Stimulated activated naive B cell treated with anti-CD40 and anti-IgM and Interleukin-4, amounts not matched to agents 10 μg/mL and 1 μg/mL and 100 μg/mL, for 72 hours (primary cell): ENCODE measurements around the gene UBE3B.

Experiments
- ATAC-seq, 2 donors: fragments of 150-1000 bp; cut with Tn5 transposase; replicated peaks; 2 replicates each; pipeline ENCODE4 v1.10.0; 2021; ENCODE audit warnings: moderate library complexity in 1 of 2
- DNase-seq: peaks from one replicate; pipeline ENCODE4 v3.0.0; 2021
- H3K27ac Mint-ChIP-seq: one replicate; pipeline ENCODE4 v1.8.0; 2022; ENCODE audit warnings: mild to moderate bottlenecking, mixed read lengths
- H3K27me3 Mint-ChIP-seq, 2 donors: one replicate each; pipeline ENCODE4 v1.8.0; 2022; ENCODE audit warnings: mixed read lengths in 2 of 2
- H3K36me3 Mint-ChIP-seq, 2 donors: one replicate each; pipeline ENCODE4 v1.8.0; 2022; ENCODE audit warnings: mixed read lengths in 2 of 2, mild to moderate bottlenecking in 1 of 2
- H3K4me1 Mint-ChIP-seq, 2 donors: one replicate each; pipeline ENCODE4 v1.8.0; 2022; ENCODE audit warnings: mixed read lengths in 2 of 2, mild to moderate bottlenecking in 1 of 2
- H3K4me3 Mint-ChIP-seq, 2 donors: one replicate each; pipeline ENCODE4 v1.8.0; 2022; ENCODE audit warnings: mild to moderate bottlenecking in 2 of 2, mixed read lengths in 2 of 2, moderate library complexity in 1 of 2
- H3K9me3 Mint-ChIP-seq, 2 donors: one replicate each; pipeline ENCODE4 v1.8.0; 2022; ENCODE audit warnings: mixed read lengths in 2 of 2, mild to moderate bottlenecking in 1 of 2

Gene UBE3B

GRCh38 chr12:109573029-109573913, 95.8 kb downstream of the UBE3B start, which contains the start of the genes MMAB and MVK:
MMAB (minus strand) TSS chr12:109573504; CDS start chr12:109573480, 24 bp downstream.
MVK (plus strand) TSS chr12:109573794; CDS start chr12:109574823, 1,029 bp downstream.
- Mint-ChIP-seq H3K27me3 (no peaks in the 10 kb centered on the region), H3K4me3 (peak within 1 kb of the TSS; percentile 92 to 99), H3K36me3 (peaks cover 30 to 51% of the 10 kb centered on the region in 2 donors), H3K4me1 (peaks cover 23 to 42% of the 10 kb centered on the region in 2 donors), H3K27ac (peak within 1 kb of the TSS; percentile 99), H3K9me3 (no peaks in the 10 kb centered on the region)
- DNase-seq (peak; percentile 99), ATAC-seq (peak; percentile 94)

- peak; percentile 6 to 8 for ATAC-seq
- Mint-ChIP-seq H3K27me3 (no peaks in the 10 kb centered on the region), H3K4me1 (peaks cover 23 to 42% of the 10 kb centered on the region in 2 donors), H3K27ac (no peak overlapping the region), H3K36me3 (peaks cover 31 to 56% of the 10 kb centered on the region in 2 donors), H3K9me3 (no peaks in the 10 kb centered on the region), H3K4me3 (peak overlapping the region; percentile 92 to 99)
- DNase-seq: no peak
Observed at GRCh38 chr12:109573914-109574244, 96.4 kb downstream of the UBE3B start.

DNA sequence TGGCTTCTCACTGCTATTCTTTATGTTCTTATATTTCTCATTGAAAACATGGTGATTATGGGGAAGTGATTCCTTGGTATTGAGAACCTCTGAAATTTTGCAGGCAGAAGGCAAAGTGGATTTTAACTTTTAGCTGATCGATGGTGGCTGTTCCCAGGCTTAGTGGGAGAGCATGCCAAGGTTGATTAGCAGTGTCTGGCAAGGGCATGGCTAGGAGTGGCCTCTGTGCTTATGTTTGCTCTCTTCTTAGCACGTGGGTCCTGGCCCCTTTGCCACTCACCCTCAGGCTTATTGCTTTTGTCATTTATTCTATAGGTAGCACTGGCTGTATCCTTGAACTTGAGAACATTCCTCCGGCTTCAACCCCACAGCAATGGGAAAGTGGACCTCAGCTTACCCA, 98.2 kb downstream of the UBE3B start:
- Mint-ChIP-seq H3K36me3 (peaks cover 32 to 57% of the 10 kb centered on the region in 2 donors), H3K4me1 (peaks cover 21 to 33% of the 10 kb centered on the region in 2 donors), H3K27me3 (no peaks in the 10 kb centered on the region), H3K27ac (no peak overlapping the region), H3K4me3 (no peak overlapping the region), H3K9me3 (no peaks in the 10 kb centered on the region)
- ATAC-seq (no peak), DNase-seq (no peak)

- Mint-ChIP-seq H3K36me3 (peaks cover 46 to 63% of the 10 kb centered on the region in 2 donors), H3K4me3 (no peak overlapping the region), H3K4me1 (peaks cover 16 to 28% of the 10 kb centered on the region in 2 donors), H3K27ac (no peak overlapping the region), H3K9me3 (no peaks in the 10 kb centered on the region), H3K27me3 (no peaks in the 10 kb centered on the region)
- ATAC-seq: no peak
- DNase-seq: no peak
Observed at GRCh38 chr12:109577311-109577710, 99.9 kb downstream of the UBE3B start.

DNA sequence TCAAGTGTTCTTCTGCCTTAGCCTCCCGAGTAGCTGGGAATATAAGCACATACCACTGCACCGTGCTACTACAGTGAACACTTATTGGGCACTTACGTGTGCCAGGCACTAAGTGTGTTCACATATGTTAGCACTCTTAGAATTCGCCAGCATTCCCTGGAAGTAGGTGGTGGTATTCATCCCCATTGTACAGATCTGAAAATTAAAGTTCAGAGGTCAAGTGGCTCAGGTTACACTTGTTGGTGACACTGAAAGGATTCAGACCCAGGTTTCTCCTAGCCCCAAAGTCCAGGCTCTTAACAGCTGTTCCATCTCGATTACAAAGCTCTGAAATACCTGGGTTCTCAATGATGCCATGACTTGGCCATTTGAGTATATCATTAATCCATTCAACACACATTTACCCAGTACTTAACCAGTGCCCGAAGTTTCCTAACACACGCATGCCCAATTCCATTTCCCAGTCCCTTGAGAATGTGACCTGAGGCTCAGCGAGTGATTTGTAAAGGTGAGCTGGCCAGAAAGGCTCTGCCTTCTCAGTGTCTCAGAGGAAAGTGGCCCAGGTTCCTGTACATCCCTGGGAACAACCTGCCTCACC, 101.0 kb downstream of the UBE3B start:
- ATAC-seq: no peak
- Mint-ChIP-seq H3K9me3 (no peaks in the 10 kb centered on the region), H3K27me3 (no peaks in the 10 kb centered on the region), H3K4me3 (no peak overlapping the region), H3K36me3 (peaks cover 44 to 63% of the 10 kb centered on the region in 2 donors), H3K4me1 (peaks cover 10 to 17% of the 10 kb centered on the region in 2 donors), H3K27ac (no peak overlapping the region)
- DNase-seq: no peak

- Mint-ChIP-seq H3K9me3 (no peaks in the 10 kb centered on the region), H3K36me3 (peaks cover 47 to 60% of the 10 kb centered on the region in 2 donors), H3K4me1 (peaks cover 5 to 12% of the 10 kb centered on the region in 2 donors), H3K27ac (no peak overlapping the region), H3K4me3 (no peak overlapping the region), H3K27me3 (no peaks in the 10 kb centered on the region)
- ATAC-seq (no peak), DNase-seq (no peak)
Observed at GRCh38 chr12:109579639-109580038, 102.2 kb downstream of the UBE3B start.

- no peak overlapping the region for H3K27ac Mint-ChIP-seq
- H3K36me3 Mint-ChIP-seq: peaks cover 45 to 60% of the 10 kb centered on the region in 2 donors
- no peak for ATAC-seq
- H3K4me1 Mint-ChIP-seq: peaks cover 4 to 6% of the 10 kb centered on the region in 2 donors
- no peaks in the 10 kb centered on the region for H3K27me3 Mint-ChIP-seq
- no peaks in the 10 kb centered on the region for H3K9me3 Mint-ChIP-seq
- no peak for DNase-seq
- no peak overlapping the region for H3K4me3 Mint-ChIP-seq
Observed at GRCh38 chr12:109580272-109580671, 102.8 kb downstream of the UBE3B start.

GRCh38 chr12:109580684-109581333, 103.4 kb downstream of the UBE3B start:
- H3K4me3 Mint-ChIP-seq: no peak overlapping the region
- H3K36me3 Mint-ChIP-seq: peaks cover 46 to 59% of the 10 kb centered on the region in 2 donors
- DNase-seq: no peak
- H3K4me1 Mint-ChIP-seq: peaks cover under 1 to 4% of the 10 kb centered on the region in 2 donors
- H3K27me3 Mint-ChIP-seq: no peaks in the 10 kb centered on the region
- H3K27ac Mint-ChIP-seq: no peak overlapping the region
- no peak for ATAC-seq
- H3K9me3 Mint-ChIP-seq: no peaks in the 10 kb centered on the region

GRCh38 chr12:109581334-109581691, 103.9 kb downstream of the UBE3B start:
- no peaks in the 10 kb centered on the region for H3K9me3 Mint-ChIP-seq
- H3K36me3 Mint-ChIP-seq: peaks cover 49 to 62% of the 10 kb centered on the region in 2 donors
- ATAC-seq (no peak), DNase-seq (no peak)
- H3K4me3 Mint-ChIP-seq: no peak overlapping the region
- peaks cover 0 to 4% of the 10 kb centered on the region in 2 donors for H3K4me1 Mint-ChIP-seq
- no peaks in the 10 kb centered on the region for H3K27me3 Mint-ChIP-seq
- H3K27ac Mint-ChIP-seq: no peak overlapping the region

- DNase-seq (no peak), ATAC-seq (no peak)
- H3K4me1 Mint-ChIP-seq: peaks cover 0 to 4% of the 10 kb centered on the region in 2 donors
- no peak overlapping the region for H3K27ac Mint-ChIP-seq
- no peaks in the 10 kb centered on the region for H3K27me3 Mint-ChIP-seq
- H3K36me3 Mint-ChIP-seq: peaks cover 53 to 65% of the 10 kb centered on the region in 2 donors
- no peak overlapping the region for H3K4me3 Mint-ChIP-seq
- H3K9me3 Mint-ChIP-seq: no peaks in the 10 kb centered on the region
Observed at GRCh38 chr12:109581856-109582255, 104.4 kb downstream of the UBE3B start.

- no peak for ATAC-seq
- peaks cover 0 to 2% of the 10 kb centered on the region in 2 donors for H3K4me1 Mint-ChIP-seq
Observed at GRCh38 chr12:109582636-109583035, 105.2 kb downstream of the UBE3B start.

DNA sequence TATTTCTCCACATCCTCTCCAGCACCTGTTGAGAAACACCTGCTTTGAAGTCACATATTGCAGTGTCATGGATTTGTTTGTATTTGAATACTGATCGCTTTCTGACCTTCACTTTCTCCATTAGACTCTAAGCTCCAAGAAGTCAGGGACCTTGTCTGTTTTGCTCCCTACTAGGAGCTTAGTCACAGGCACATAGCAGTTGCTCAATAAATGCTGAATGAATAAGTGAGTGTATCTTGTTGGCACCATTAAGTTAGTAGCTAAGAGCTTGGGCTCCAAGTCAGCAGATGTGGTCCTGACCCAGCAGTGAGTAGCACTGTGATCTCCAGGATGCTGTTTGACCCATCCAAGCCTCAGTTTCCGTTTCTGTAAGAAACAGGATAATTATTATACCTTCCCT, 106.3 kb downstream of the UBE3B start:
- peaks cover 56 to 74% of the 10 kb centered on the region in 2 donors for H3K36me3 Mint-ChIP-seq
- ATAC-seq (no peak), DNase-seq (no peak)
- no peak overlapping the region for H3K4me3 Mint-ChIP-seq
- H3K4me1 Mint-ChIP-seq: peaks cover 0 to 2% of the 10 kb centered on the region in 2 donors
- no peaks in the 10 kb centered on the region for H3K27me3 Mint-ChIP-seq
- H3K27ac Mint-ChIP-seq: no peak overlapping the region
- no peaks in the 10 kb centered on the region for H3K9me3 Mint-ChIP-seq

More at GRCh38 chr12:109582636-109583035, 105.2 kb downstream of the UBE3B start:
- Mint-ChIP-seq H3K27me3 (no peaks in the 10 kb centered on the region), H3K4me3 (no peak overlapping the region), H3K9me3 (no peaks in the 10 kb centered on the region), H3K27ac (no peak overlapping the region), H3K36me3 (peaks cover 49 to 67% of the 10 kb centered on the region in 2 donors)
- no peak for DNase-seq
